ENCODE results near the gene TENT5A. TPM values are rescaled to one million over a fixed set of nuclear protein-coding genes. Genes with fewer than 3 reads are reported as not detected.

Gene TENT5A
- total RNA-seq, 1 donor from 2014 or later: 2.3 TPM

DNA sequence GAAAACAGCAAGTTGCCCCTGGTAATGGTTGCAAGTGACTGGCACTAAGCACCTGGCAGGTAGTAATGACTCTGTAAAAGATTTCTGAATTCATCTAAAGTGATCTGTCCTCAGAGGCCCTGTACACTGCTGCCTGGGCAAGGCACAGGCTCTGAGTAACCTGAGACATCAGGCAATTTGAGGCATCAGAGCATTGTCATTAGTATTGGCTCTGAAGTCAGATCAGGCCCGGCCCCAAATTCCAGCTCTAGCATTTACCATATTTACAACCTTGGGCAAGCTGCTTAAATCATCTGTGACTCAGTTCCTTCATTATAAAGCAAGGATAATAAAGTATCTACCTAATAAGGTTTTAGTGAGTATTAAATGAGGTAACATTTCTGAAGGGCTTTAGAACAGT, 17.3 kb upstream of the TENT5A start:
- Mint-ChIP-seq H3K4me1 (ENCODE audit: unreplicated experiment) (peaks cover 4% of the 10 kb centered on the region), H3K27ac (ENCODE audit: unreplicated experiment) (no peak overlapping the region), H3K4me3 (ENCODE audit: unreplicated experiment) (no peak overlapping the region), H3K27me3 (ENCODE audit: unreplicated experiment) (no peaks in the 10 kb centered on the region), H3K9me3 (ENCODE audit: unreplicated experiment) (no peaks in the 10 kb centered on the region), H3K36me3 (ENCODE audit: low read depth, unreplicated experiment) (no peaks in the 10 kb centered on the region)
- TF ChIP-seq, protein P1, sequence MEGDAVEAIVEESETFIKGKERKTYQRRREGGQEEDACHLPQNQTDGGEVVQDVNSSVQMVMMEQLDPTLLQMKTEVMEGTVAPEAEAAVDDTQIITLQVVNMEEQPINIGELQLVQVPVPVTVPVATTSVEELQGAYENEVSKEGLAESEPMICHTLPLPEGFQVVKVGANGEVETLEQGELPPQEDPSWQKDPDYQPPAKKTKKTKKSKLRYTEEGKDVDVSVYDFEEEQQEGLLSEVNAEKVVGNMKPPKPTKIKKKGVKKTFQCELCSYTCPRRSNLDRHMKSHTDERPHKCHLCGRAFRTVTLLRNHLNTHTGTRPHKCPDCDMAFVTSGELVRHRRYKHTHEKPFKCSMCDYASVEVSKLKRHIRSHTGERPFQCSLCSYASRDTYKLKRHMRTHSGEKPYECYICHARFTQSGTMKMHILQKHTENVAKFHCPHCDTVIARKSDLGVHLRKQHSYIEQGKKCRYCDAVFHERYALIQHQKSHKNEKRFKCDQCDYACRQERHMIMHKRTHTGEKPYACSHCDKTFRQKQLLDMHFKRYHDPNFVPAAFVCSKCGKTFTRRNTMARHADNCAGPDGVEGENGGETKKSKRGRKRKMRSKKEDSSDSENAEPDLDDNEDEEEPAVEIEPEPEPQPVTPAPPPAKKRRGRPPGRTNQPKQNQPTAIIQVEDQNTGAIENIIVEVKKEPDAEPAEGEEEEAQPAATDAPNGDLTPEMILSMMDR (IDR thresholded peaks at IDR 0.05; ENCODE audit: unreplicated experiment): no peak
- no peak for DNase-seq (ENCODE audit: low spot score)

DNA sequence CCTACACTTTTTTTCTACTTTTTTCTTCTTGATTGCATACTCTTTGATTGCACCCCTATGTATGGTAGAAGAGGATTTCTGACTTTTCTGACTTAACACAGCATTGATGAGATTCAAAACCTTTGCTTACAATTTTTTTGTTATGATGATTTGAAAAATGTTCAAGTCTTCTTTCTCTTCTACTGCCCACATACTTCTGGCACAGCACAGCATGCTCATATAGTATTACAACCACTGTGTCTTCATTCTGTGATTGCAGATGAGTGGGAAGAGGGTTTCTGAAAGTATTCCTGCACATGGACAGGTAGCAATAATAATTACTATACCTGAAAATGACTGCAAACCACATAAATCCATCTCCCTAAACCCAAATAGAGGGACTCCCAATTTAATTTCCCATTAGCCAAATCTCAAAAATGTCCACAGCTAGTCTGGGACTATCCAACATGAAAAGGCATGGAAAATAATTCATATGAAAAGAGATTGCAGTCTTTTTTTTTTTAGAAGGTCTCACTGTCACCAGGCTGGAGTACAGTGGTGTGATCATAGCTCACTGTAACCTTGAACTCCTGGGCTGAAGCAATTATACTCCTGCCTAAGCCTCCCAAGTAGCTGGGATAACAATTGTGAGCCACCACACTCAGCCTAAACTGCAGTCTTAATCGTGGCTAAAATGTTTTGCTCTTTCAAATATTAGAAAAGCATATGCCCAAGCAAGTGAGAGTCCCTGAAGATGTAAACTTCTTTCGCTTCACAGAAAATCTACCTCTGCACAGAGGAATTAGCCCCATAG, 15.9 kb upstream of the TENT5A start:
- Mint-ChIP-seq H3K4me1 (ENCODE audit: unreplicated experiment) (peaks cover 4% of the 10 kb centered on the region), H3K27ac (ENCODE audit: unreplicated experiment) (no peak overlapping the region), H3K36me3 (ENCODE audit: low read depth, unreplicated experiment) (no peaks in the 10 kb centered on the region), H3K9me3 (ENCODE audit: unreplicated experiment) (no peaks in the 10 kb centered on the region), H3K4me3 (ENCODE audit: unreplicated experiment) (no peak overlapping the region), H3K27me3 (ENCODE audit: unreplicated experiment) (no peaks in the 10 kb centered on the region)
- DNase-seq (ENCODE audit: low spot score): no peak
- TF ChIP-seq, protein P1 (IDR thresholded peaks at IDR 0.05; ENCODE audit: unreplicated experiment): no peak

DNA sequence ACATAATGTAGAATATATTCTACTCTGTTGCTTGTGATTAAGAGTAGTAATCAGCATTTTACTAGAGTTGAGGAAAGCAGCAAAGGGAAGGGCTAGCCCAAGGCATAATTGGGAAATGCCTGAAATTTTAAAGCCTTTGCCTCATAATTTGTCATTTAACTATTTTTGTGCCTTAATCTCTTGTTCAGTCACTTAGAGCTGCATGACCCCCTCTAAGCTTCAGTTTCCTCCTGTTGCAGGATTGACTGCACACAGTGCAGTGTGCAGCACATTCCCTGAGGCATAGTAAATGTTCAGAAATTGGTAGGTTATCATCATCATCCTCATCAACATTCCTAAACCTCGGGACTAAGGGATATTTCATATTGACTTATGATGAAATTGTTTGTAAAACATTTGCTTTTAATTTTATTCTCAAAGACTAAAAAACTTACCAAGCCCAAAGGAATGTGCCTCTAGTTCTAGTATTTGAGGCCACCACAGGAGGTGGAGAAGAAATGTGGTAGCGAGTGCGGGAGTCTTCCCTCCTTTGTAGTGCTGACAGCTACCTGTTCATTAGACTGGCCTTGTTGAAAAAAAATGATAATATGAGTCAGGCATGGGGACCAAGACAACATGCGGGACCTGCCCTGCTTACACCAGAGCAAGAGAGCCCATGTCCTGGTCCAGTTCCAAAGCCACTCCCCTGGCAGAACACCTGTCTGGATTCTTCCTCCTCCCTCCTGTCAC, 14.8 kb upstream of the TENT5A start:
- Mint-ChIP-seq H3K27ac (ENCODE audit: unreplicated experiment) (no peak overlapping the region), H3K27me3 (ENCODE audit: unreplicated experiment) (no peaks in the 10 kb centered on the region), H3K36me3 (ENCODE audit: low read depth, unreplicated experiment) (no peaks in the 10 kb centered on the region), H3K4me1 (ENCODE audit: unreplicated experiment) (peaks cover 4% of the 10 kb centered on the region), H3K9me3 (ENCODE audit: unreplicated experiment) (no peaks in the 10 kb centered on the region), H3K4me3 (ENCODE audit: unreplicated experiment) (no peak overlapping the region)
- no peak for DNase-seq (ENCODE audit: low spot score)
- TF ChIP-seq, protein P1 (IDR thresholded peaks at IDR 0.05; ENCODE audit: unreplicated experiment): no peak

DNA sequence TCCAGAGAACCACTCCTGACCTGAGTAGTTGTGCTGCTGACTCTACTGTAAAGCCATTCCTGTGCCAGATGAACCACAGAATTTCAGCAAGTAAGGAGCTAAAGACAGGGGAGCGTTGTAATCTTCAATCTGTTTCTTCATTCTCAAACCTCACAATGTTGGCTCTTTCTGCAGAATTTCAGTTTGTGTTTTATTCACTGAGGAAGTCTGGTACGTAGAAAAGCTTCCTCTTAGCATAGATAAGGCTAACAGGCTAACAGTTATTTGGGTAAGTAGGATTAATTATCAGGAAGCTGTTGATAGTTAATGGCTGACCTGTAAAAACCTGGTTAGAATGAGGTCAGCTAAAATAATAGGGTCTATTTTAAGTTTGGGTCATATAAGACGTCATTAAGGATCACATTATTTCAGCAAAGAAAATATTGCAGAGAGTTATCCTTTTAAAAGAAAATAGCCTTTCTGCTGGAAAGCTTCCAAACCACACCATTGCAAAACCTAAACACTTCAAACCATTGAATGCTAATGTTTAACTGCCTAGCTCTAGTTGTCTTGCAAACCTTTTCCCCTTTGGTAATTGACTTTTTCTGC, 14.1 kb upstream of the TENT5A start:
- Mint-ChIP-seq H3K36me3 (ENCODE audit: low read depth, unreplicated experiment) (no peaks in the 10 kb centered on the region), H3K4me1 (ENCODE audit: unreplicated experiment) (peaks cover 4% of the 10 kb centered on the region), H3K9me3 (ENCODE audit: unreplicated experiment) (no peaks in the 10 kb centered on the region), H3K27ac (ENCODE audit: unreplicated experiment) (no peak overlapping the region), H3K4me3 (ENCODE audit: unreplicated experiment) (no peak overlapping the region), H3K27me3 (ENCODE audit: unreplicated experiment) (no peaks in the 10 kb centered on the region)
- no peak for DNase-seq (ENCODE audit: low spot score)
- TF ChIP-seq, protein P1 (IDR thresholded peaks at IDR 0.05; ENCODE audit: unreplicated experiment): no peak
